GM21447 (cell line): Measurements from ENCODE around the gene NPAS3.

Experiments used
- ATAC-seq: cut with Tn5 transposase; IDR thresholded peaks from one replicate; pipeline ENCODE4 v1.9.1; 2021; ENCODE audit not compliant: unreplicated experiment

The NPAS3 gene

GRCh38 chr14:33369972-33370371 lies 431.3 kb downstream of the NPAS3 start:
- peak; percentile 83 for ATAC-seq

GRCh38 chr14:33370426-33370825 lies 431.7 kb downstream of the NPAS3 start:
- ATAC-seq: no peak

- ATAC-seq: no peak
Measured at GRCh38 chr14:33375196-33375595, 436.5 kb downstream of the NPAS3 start.

GRCh38 chr14:33375786-33376185 lies 437.1 kb downstream of the NPAS3 start:
- no peak for ATAC-seq

- no peak for ATAC-seq
Measured at GRCh38 chr14:33376510-33376909, 437.8 kb downstream of the NPAS3 start.

GRCh38 chr14:33377596-33378390 lies 439.1 kb downstream of the NPAS3 start:
- no peak for ATAC-seq

- ATAC-seq: no peak
Measured at GRCh38 chr14:33381717-33382116, 443.0 kb downstream of the NPAS3 start.

- no peak for ATAC-seq
Measured at GRCh38 chr14:33386140-33386539, 447.5 kb downstream of the NPAS3 start.

- ATAC-seq: no peak
Measured at GRCh38 chr14:33386781-33387180, 448.1 kb downstream of the NPAS3 start.

- ATAC-seq: no peak
Measured at GRCh38 chr14:33390335-33390734, 451.7 kb downstream of the NPAS3 start.

GRCh38 chr14:33393231-33393894 lies 454.7 kb downstream of the NPAS3 start:
- ATAC-seq: no peak

GRCh38 chr14:33393895-33394368 lies 455.3 kb downstream of the NPAS3 start:
- no peak for ATAC-seq

GRCh38 chr14:33401311-33401710 lies 462.6 kb downstream of the NPAS3 start:
- ATAC-seq: no peak

GRCh38 chr14:33402604-33403003 lies 463.9 kb downstream of the NPAS3 start:
- no peak for ATAC-seq

- ATAC-seq: no peak
Measured at GRCh38 chr14:33404054-33404453, 465.4 kb downstream of the NPAS3 start.

- ATAC-seq: no peak
Measured at GRCh38 chr14:33404964-33405574, 466.4 kb downstream of the NPAS3 start.

- ATAC-seq: no peak
Measured at GRCh38 chr14:33406766-33407165, 468.1 kb downstream of the NPAS3 start.

GRCh38 chr14:33408291-33408690 lies 469.6 kb downstream of the NPAS3 start:
- ATAC-seq: no peak

- no peak for ATAC-seq
Measured at GRCh38 chr14:33412450-33412849, 473.8 kb downstream of the NPAS3 start.

- no peak for ATAC-seq
Measured at GRCh38 chr14:33413381-33413780, 474.7 kb downstream of the NPAS3 start.

- no peak for ATAC-seq
Measured at GRCh38 chr14:33414041-33414440, 475.4 kb downstream of the NPAS3 start.

GRCh38 chr14:33420051-33420627 lies 481.5 kb downstream of the NPAS3 start:
- ATAC-seq: no peak
